Measurements from ENCODE around the gene FAM184A. TPM values are rescaled to one million over a fixed set of nuclear protein-coding genes. Genes with fewer than 3 reads are reported as not detected.
"Not testable (repeated sequence)": the region's sequence is repeated elsewhere in the genome, so short reads cannot be mapped to it uniquely, and the experiment has no call there.

The FAM184A gene
- total RNA-seq, 1 donor from 2014 or later: 3.1 TPM

DNA sequence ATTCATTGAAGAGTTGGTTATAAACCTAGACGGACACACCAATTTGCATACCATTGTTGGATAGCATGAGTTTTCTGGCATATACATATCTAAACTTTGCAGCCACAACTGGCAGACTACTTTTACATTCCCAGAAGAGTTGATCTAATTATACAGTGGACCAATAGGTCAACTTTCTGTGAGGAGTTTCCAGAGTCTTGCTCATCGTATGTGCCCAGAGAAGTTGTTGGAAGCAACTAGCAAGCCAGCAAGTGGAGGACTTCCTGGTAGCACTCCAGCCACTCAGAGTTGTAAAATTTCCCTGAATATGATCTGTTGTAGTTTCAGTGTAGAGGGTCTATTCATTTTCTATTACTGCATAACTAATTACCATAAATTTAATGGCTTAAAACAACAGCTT, 47.1 kb upstream of the FAM184A start:
- H3K4me1 ChIP-seq: peaks cover 4 to 8% of the 10 kb centered on the region in 2 donors
- intact Hi-C loops (cut with DNase I): no loop called here
- H3K4me3 ChIP-seq: no peak overlapping the region
- no peak overlapping the region for H3K27ac ChIP-seq
- H3K9me3 ChIP-seq: no peaks in the 10 kb centered on the region
- H3K36me3 ChIP-seq: no peaks in the 10 kb centered on the region
- TF ChIP-seq, protein P1, sequence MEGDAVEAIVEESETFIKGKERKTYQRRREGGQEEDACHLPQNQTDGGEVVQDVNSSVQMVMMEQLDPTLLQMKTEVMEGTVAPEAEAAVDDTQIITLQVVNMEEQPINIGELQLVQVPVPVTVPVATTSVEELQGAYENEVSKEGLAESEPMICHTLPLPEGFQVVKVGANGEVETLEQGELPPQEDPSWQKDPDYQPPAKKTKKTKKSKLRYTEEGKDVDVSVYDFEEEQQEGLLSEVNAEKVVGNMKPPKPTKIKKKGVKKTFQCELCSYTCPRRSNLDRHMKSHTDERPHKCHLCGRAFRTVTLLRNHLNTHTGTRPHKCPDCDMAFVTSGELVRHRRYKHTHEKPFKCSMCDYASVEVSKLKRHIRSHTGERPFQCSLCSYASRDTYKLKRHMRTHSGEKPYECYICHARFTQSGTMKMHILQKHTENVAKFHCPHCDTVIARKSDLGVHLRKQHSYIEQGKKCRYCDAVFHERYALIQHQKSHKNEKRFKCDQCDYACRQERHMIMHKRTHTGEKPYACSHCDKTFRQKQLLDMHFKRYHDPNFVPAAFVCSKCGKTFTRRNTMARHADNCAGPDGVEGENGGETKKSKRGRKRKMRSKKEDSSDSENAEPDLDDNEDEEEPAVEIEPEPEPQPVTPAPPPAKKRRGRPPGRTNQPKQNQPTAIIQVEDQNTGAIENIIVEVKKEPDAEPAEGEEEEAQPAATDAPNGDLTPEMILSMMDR (IDR thresholded peaks at IDR 0.05): no peak
- no peak for DNase-seq (ENCODE audit: low spot score in 2 of 2)
- no peaks in the 10 kb centered on the region for H3K27me3 ChIP-seq

DNA sequence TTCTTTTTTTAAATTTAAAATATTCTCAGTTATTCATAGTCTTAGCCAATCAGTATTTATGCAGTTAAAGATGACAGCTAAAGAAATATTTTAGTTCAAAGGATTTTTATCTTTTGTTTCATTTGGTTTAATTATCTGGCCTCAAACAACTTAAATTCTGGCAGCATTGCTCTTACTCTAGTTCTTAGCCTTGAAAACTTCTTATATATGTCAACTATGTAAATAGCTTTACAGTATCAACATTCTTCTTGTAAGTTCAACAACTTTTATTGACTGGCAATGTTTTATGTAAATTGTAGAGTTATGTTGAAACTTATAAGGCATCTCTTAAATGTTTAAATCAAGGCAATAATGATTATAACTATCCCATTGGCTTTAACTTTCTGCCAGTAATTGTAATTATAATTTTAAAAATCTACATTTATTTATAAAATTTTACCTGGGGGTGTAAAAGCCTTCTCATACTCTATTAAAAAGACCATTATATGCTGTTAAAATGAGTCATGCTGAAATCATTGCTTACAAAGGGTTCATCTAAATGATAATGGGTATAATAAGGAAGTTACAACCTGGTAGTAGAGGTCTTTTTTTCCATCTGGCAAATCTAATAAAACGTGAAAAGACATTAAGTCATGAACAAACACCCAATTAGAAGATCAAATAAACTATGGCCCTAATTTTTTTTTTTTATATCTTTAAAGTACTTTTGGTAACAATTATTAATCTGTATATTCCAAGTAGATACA, 45.8 kb upstream of the FAM184A start:
- TF ChIP-seq, protein P1 (IDR thresholded peaks at IDR 0.05): no peak
- Histone ChIP-seq H3K27me3 (no peaks in the 10 kb centered on the region), H3K9me3 (no peaks in the 10 kb centered on the region), H3K4me1 (no peaks in the 10 kb centered on the region), H3K27ac (no peak overlapping the region), H3K36me3 (no peaks in the 10 kb centered on the region), H3K4me3 (no peak overlapping the region)
- intact Hi-C loops (cut with DNase I): no loop called here
- DNase-seq (ENCODE audit: low spot score in 2 of 2): no peak

DNA sequence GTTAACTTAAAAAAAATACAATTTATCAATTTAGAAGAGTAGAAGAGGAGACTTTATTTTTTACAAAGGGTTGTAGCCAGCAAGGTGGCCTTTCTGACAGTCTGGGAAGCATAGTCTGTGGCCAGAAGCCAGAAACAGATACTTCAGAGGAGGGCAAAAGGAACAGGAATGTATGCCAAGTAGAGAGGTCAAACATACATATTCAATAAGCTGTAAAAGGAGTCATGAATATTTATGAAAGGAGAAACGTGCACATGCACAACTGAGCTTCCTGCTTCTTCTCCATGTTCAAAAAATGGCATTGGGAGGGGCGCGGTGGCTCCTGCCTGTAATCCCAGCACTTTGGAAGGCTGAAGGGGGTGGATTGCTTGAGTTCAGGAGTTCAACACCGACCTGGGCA, 43.9 kb upstream of the FAM184A start:
- Histone ChIP-seq H3K4me3 (no peak overlapping the region), H3K27ac (no peak overlapping the region), H3K36me3 (no peaks in the 10 kb centered on the region), H3K4me1 (no peaks in the 10 kb centered on the region), H3K9me3 (no peaks in the 10 kb centered on the region), H3K27me3 (no peaks in the 10 kb centered on the region)
- intact Hi-C loops (cut with DNase I): no loop called here
- TF ChIP-seq, protein P1 (IDR thresholded peaks at IDR 0.05): no peak
- DNase-seq (ENCODE audit: low spot score in 2 of 2): no peak

DNA sequence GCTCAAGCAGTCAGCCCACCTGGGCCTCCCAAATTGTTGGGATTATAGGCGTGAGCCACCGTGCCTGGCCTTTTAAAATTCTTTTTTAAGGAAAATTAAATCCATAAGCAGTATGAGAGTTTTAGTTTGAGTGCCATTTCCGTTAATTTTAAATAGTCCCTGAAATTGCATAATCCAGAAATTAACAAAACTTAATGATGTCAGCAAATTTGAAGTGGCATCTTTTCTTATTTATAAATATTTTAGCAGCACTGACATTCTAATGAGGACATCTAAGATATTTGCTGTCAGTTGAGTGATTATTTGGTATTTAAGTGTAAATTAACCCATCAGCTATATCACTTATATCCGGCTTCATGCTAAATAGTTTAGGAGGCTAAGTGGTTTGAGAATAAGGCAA, 42.9 kb upstream of the FAM184A start:
- intact Hi-C loops (cut with DNase I): no loop called here
- Histone ChIP-seq H3K4me1 (no peaks in the 10 kb centered on the region), H3K36me3 (no peaks in the 10 kb centered on the region), H3K4me3 (no peak overlapping the region), H3K27ac (no peak overlapping the region), H3K27me3 (no peaks in the 10 kb centered on the region), H3K9me3 (no peaks in the 10 kb centered on the region)
- TF ChIP-seq, protein P1 (IDR thresholded peaks at IDR 0.05): no peak
- DNase-seq (ENCODE audit: low spot score in 2 of 2): no peak

DNA sequence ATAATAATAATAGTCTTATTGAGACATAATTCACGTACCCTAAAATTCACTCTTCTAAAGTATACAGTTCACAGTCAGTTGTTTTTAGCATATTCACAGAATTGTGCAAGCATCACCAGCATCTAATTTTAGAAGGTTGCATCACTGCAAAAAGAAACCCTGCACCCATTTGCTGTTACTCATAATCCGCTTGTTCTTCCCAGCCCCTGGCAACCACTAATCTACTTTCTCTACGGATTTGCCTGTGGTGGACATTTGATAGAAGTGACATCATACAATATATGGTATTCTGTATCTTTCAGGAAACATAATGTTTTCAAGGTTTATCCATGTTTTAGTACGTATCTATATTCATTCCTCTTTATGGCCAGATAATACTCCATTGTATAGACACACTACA, 41.5 kb upstream of the FAM184A start:
- TF ChIP-seq, protein P1 (IDR thresholded peaks at IDR 0.05): no peak
- no peaks in the 10 kb centered on the region for H3K4me1 ChIP-seq
- H3K4me3 ChIP-seq: no peak overlapping the region
- no peak overlapping the region for H3K27ac ChIP-seq
- H3K9me3 ChIP-seq: no peaks in the 10 kb centered on the region
- H3K27me3 ChIP-seq: no peaks in the 10 kb centered on the region
- no peaks in the 10 kb centered on the region for H3K36me3 ChIP-seq
- intact Hi-C loops (cut with DNase I): loop anchor here (10.0 kb wide), 1 partner anchor 225 kb away; the partner anchor contains the start of gene ASF1A
- DNase-seq (ENCODE audit: low spot score in 2 of 2): peak in 1 of 2 donors; percentile 75

DNA sequence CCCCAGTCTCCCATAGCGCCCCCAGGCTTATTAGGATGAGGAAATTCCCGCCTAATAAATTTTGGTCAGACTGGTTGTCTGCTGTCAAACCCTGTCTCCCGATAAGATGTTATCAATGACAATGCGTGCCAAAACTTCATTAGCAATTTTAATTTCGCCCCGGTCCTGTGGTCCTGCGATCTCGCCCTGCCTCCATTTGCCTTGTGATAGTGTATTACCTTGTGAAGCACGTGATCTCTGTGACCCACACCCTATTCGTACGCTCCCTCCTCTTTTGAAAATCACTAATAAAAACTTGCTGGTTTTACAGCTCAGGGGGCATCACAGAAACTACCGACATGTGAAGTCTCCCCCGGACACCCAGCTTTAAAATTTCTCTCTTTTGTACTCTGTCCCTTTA, 40.6 kb upstream of the FAM184A start:
- H3K27ac ChIP-seq; H3K9me3 ChIP-seq; DNase-seq (ENCODE audit: low spot score in 2 of 2); H3K4me1 ChIP-seq; H3K4me3 ChIP-seq; H3K36me3 ChIP-seq; H3K27me3 ChIP-seq: not testable (repeated sequence)
- intact Hi-C loops (cut with DNase I): loop anchor here (10.0 kb wide), 1 partner anchor 224 kb away; the partner anchor contains the start of gene ASF1A
